WTC11 (cell line): ENCODE results near the gene ECE1. TPM values are rescaled to one million over a fixed set of nuclear protein-coding genes. Genes with fewer than 3 reads are reported as not detected.
A peak's percentile ranks its signal among the peaks of the same experiment; 100 is the strongest.

Source experiments
- ATAC-seq: fragments of 200-7000 bp; cut with Tn5 transposase; 2 replicates; pipeline ENCODE4 v1.10.0; 2021; ENCODE audit warnings: mild to moderate bottlenecking, moderate library complexity
- CTCF ChIA-PET: fragments of 300-600 bp; sonication (Branson Sonifier 250); formaldehyde crosslinking; loops from one replicate; lab custom pipeline; 2021; ENCODE audit warnings: antibody characterized with exemption; lab: Charles Lee
- POLR2A ChIA-PET: fragments of 350-600 bp; sonication (Branson Sonifier 250); formaldehyde crosslinking; loops from one replicate; lab custom pipeline; 2021; ENCODE audit warnings: antibody characterized with exemption; lab: Charles Lee
- DNase-seq: peaks from one replicate; pipeline ENCODE4 v3.0.0; 2021; ENCODE audit warnings: low spot score
- H3K27ac Mint-ChIP-seq: 2 replicates; pipeline ENCODE4 v1.8.0; 2021; ENCODE audit warnings: mixed read lengths
- H3K27me3 Mint-ChIP-seq: 2 replicates; pipeline ENCODE4 v1.8.0; 2021; ENCODE audit warnings: low read depth, mild to moderate bottlenecking, moderate library complexity, mixed read lengths
- H3K36me3 Mint-ChIP-seq: 2 replicates; pipeline ENCODE4 v1.8.0; 2021; ENCODE audit warnings: mixed read lengths
- H3K4me1 Mint-ChIP-seq: 2 replicates; pipeline ENCODE4 v1.8.0; 2022; ENCODE audit warnings: mixed read lengths
- H3K4me3 Mint-ChIP-seq: 2 replicates; pipeline ENCODE4 v1.8.0; 2021; ENCODE audit warnings: mild to moderate bottlenecking, moderate library complexity, mixed read lengths
- H3K9me3 Mint-ChIP-seq: 2 replicates; pipeline ENCODE4 v1.8.0; 2021; ENCODE audit warnings: mixed read lengths
- EMX1 ChIP-seq: fragments of 250-450 bp; sonication (Bioruptor Pico); IDR thresholded peaks from 2 replicates; pipeline ENCODE4 v1.8.0; 2021; ENCODE audit warnings: mild to moderate bottlenecking
- ETV6 ChIP-seq: sonication (generic); formaldehyde crosslinking; IDR thresholded peaks from 2 replicates; pipeline ENCODE4 v1.8.1; 2022; ENCODE audit warnings: mild to moderate bottlenecking, missing genetic modification reagents
- GABPB1 ChIP-seq: sonication (generic); formaldehyde crosslinking; IDR thresholded peaks from 2 replicates; pipeline ENCODE4 v1.8.1; 2023; ENCODE audit warnings: mild to moderate bottlenecking, missing genetic modification reagents
- JUN ChIP-seq: sonication (generic); formaldehyde crosslinking; IDR thresholded peaks from 2 replicates; pipeline ENCODE4 v1.8.0; 2023; ENCODE audit warnings: mild to moderate bottlenecking, missing genetic modification reagents
- KAT7 ChIP-seq: sonication (generic); formaldehyde crosslinking; IDR thresholded peaks from 2 replicates; pipeline ENCODE4 v1.8.1; 2023; ENCODE audit warnings: missing genetic modification reagents, mild to moderate bottlenecking, borderline replicate concordance
- NR2C2 ChIP-seq: sonication (generic); formaldehyde crosslinking; IDR thresholded peaks from 2 replicates; pipeline ENCODE4 v1.8.0; 2022; ENCODE audit warnings: mild to moderate bottlenecking, missing genetic modification reagents
- NR3C1 ChIP-seq: sonication (generic); formaldehyde crosslinking; conservative IDR thresholded peaks from 2 replicates; pipeline ENCODE4 v1.8.1; 2023; ENCODE audit warnings: low read depth, mild to moderate bottlenecking, missing genetic modification reagents
- RORB ChIP-seq: fragments of 250-450 bp; sonication (Bioruptor Pico); IDR thresholded peaks from 2 replicates; pipeline ENCODE4 v1.9.0; 2021; ENCODE audit warnings: mild to moderate bottlenecking
- SOX15 ChIP-seq: fragments of 250-450 bp; sonication (Bioruptor Pico); IDR thresholded peaks from 2 replicates; pipeline ENCODE4 v1.9.0; 2021; ENCODE audit warnings: mild to moderate bottlenecking
- TEAD1 ChIP-seq: sonication (generic); formaldehyde crosslinking; IDR thresholded peaks from 2 replicates; pipeline ENCODE4 v1.8.0; 2022; ENCODE audit warnings: mild to moderate bottlenecking, missing genetic modification reagents
- ZBTB21 ChIP-seq: sonication (generic); formaldehyde crosslinking; IDR thresholded peaks from 2 replicates; pipeline ENCODE4 v1.8.1; 2023; ENCODE audit warnings: mild to moderate bottlenecking, missing genetic modification reagents, borderline replicate concordance
- total RNA-seq: library from RNA; stranded (reverse); gene quantifications from 3 replicates; pipeline ENCODE4 v1.2.3, GENCODE V29; 2021
- TF ChIP-seq, protein P1 (sequence below): sonication (generic); formaldehyde crosslinking; IDR thresholded peaks from 2 replicates; pipeline ENCODE4 v1.8.0; 2022; ENCODE audit warnings: mild to moderate bottlenecking, missing genetic modification reagents
- TF ChIP-seq, protein P2 (sequence below): sonication (generic); formaldehyde crosslinking; IDR thresholded peaks from 2 replicates; pipeline ENCODE4 v1.8.1; 2022; ENCODE audit warnings: low read depth, mild to moderate bottlenecking, moderate library complexity, missing genetic modification reagents, borderline replicate concordance
- TF ChIP-seq, protein P3 (sequence below): sonication (generic); formaldehyde crosslinking; IDR thresholded peaks from 2 replicates; pipeline ENCODE4 v1.8.1; 2022; ENCODE audit warnings: mild to moderate bottlenecking, moderate library complexity, missing genetic modification reagents
- TF ChIP-seq, protein P4 (sequence below): sonication (generic); formaldehyde crosslinking; IDR thresholded peaks from 2 replicates; pipeline ENCODE4 v1.8.0; 2023; ENCODE audit warnings: missing genetic modification reagents, mild to moderate bottlenecking, borderline replicate concordance
- TF ChIP-seq, protein P5 (sequence below): sonication (generic); formaldehyde crosslinking; IDR thresholded peaks from 2 replicates; pipeline ENCODE4 v1.8.0; 2022; ENCODE audit warnings: mild to moderate bottlenecking, missing genetic modification reagents
- TF ChIP-seq, protein P6 (sequence below): fragments of 250-450 bp; sonication (Bioruptor Pico); IDR thresholded peaks from 2 replicates; pipeline ENCODE4 v1.8.0; 2021; ENCODE audit warnings: mild to moderate bottlenecking

Gene ECE1
- total RNA-seq, 1 experiment from 2014 or later: 45.0 TPM

DNA sequence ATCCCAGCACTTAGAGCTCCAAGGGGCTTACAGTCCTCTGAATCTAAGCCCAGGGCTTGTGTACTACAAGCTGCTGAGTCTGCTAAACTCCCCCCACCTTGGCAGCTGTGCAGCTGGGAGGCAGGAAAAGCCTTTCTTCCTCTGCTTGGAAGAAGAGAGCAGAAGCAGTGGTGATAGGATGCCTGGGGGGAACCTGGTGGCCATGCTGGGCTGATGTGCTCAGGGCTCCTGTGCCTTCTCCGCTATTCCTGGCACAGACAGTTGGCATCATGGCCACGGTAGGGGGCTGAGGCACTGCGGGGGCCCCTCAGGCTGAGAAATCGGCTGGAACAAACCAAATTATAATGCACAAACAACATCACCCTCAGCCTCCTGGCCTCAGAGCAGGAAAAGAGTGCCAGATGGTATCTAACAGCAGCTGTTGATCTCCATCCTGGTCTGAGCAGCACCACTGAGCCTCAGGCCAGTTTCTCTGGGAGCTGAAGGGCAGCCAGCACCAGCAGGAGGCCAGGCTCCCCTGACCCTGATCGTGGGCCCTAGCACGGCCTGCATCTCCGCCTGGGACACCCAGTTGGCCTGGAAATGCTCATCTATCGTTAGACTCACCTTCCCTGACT, 35.8 kb downstream of the ECE1 start (continued):
- no peak for TF ChIP-seq EMX1 (CRISPR knock-in tag)
- no peak for TF ChIP-seq TEAD1 (CRISPR knock-in tag)
- TF ChIP-seq KAT7 (CRISPR knock-in tag): no peak
- no peak for TF ChIP-seq RORB (CRISPR knock-in tag)
- no peak for TF ChIP-seq SOX15 (CRISPR knock-in tag)
- TF ChIP-seq, protein P1, sequence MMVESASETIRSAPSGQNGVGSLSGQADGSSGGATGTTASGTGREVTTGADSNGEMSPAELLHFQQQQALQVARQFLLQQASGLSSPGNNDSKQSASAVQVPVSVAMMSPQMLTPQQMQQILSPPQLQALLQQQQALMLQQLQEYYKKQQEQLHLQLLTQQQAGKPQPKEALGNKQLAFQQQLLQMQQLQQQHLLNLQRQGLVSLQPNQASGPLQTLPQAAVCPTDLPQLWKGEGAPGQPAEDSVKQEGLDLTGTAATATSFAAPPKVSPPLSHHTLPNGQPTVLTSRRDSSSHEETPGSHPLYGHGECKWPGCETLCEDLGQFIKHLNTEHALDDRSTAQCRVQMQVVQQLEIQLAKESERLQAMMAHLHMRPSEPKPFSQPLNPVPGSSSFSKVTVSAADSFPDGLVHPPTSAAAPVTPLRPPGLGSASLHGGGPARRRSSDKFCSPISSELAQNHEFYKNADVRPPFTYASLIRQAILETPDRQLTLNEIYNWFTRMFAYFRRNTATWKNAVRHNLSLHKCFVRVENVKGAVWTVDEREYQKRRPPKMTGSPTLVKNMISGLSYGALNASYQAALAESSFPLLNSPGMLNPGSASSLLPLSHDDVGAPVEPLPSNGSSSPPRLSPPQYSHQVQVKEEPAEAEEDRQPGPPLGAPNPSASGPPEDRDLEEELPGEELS: no peak

DNA sequence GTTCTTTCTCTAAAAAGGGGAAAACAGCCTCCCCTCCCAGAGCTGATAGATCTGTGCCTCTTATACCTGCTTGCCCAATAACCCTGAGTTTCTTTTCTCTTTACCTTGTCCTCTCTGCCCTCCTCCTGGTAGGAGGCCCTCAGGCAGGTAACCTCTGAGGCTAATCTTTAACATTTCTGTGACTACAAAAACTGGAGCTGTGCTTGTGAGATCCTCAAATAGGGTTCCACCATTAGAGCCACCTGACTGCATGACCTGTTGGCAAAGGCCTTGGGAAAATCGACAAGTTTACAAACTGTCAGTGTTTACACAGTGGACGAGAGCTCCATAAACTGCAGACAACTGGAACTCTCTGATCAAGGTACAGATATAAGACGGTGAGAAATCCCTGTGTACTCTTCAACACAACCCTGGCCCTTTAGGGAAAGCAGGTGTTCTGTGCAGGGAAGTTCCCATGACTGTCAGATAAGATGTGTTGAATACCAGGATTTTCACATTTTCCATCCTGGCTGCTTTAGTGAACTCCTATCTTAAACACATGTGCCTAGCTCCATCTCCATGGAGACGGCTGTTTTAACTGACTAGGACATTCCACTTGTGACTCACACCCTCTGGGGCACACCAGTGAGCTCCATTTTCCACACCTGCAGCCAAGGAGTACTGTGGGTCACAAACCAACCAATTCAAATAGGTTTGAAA, 38.3 kb downstream of the ECE1 start:
- Mint-ChIP-seq H3K4me3 (no peak overlapping the region), H3K36me3 (0 out of 2 replicates have a peak, but pooled peaks cover 2% of the 10 kb centered on the region), H3K27me3 (no peaks in the 10 kb centered on the region), H3K27ac (no peak overlapping the region; the same call in 1 of the 2 replicates)
- no peak for ATAC-seq
- POLR2A ChIA-PET: no interaction called here
- DNase-seq: no peak
- TF ChIP-seq NR3C1 (no peak), JUN (CRISPR knock-in tag) (no peak), GABPB1 (CRISPR knock-in tag) (0 out of 2 replicates have a peak, but pooled peaks have one; percentile 12)
- TF ChIP-seq, protein P2, sequence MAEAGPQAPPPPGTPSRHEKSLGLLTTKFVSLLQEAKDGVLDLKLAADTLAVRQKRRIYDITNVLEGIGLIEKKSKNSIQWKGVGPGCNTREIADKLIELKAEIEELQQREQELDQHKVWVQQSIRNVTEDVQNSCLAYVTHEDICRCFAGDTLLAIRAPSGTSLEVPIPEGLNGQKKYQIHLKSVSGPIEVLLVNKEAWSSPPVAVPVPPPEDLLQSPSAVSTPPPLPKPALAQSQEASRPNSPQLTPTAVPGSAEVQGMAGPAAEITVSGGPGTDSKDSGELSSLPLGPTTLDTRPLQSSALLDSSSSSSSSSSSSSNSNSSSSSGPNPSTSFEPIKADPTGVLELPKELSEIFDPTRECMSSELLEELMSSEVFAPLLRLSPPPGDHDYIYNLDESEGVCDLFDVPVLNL (CRISPR knock-in tag): no peak
- TF ChIP-seq, all 79 proteins: peak for 1
- Mint-ChIP-seq H3K9me3 (no peaks in the 10 kb centered on the region), H3K4me1 (no peaks in the 10 kb centered on the region)
- CTCF ChIA-PET: interaction anchor here (0.9 to 11.4 kb wide), 8 partner anchors 10 to 116 kb away, joined by 3 to 255 read pairs (median 3); no protein-coding TSS in a partner anchor

DNA sequence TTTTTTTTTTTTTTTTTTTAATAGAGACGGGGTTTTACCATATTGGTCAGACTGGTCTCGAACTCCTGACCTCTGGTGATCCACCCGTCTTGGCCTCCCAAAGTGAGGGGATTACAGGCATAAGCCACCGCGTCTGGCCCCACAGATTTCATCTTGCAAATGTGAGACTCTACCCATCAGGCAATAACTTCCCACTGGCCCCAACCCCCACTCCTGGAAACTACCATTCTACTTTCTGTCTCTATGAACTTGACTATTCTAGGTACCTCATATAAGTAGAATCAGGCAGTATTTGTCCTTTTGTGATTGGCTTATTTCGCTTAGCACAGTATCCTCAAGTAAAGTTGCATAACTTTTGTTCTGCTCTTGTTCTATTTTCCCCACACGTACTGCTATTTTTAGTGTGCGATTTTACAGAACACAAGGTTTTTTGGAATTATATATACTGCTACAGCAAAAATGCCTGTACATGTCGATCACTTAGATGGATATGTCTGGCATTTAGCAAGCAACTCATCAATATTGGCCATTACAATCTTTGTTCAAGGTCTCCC, 40.2 kb downstream of the ECE1 start:
- Mint-ChIP-seq H3K27ac (no peak overlapping the region), H3K36me3 (peaks cover 8% of the 10 kb centered on the region), H3K9me3 (peaks cover 4% of the 10 kb centered on the region), H3K4me1 (no peaks in the 10 kb centered on the region), H3K27me3 (no peaks in the 10 kb centered on the region), H3K4me3 (no peak overlapping the region)
- POLR2A ChIA-PET: interaction anchor here (0.6 kb wide), 1 partner anchor 288 kb away, joined by 3 read pairs; no protein-coding TSS in a partner anchor
- DNase-seq: no peak
- no peak for ATAC-seq
- CTCF ChIA-PET: interaction anchor here (1.1 to 6.5 kb wide), 3 partner anchors 20 to 118 kb away, joined by 5 to 255 read pairs (median 14); no protein-coding TSS in a partner anchor
- TF ChIP-seq NR2C2 (CRISPR knock-in tag) (no peak), ZBTB21 (CRISPR knock-in tag) (no peak), GABPB1 (CRISPR knock-in tag) (no peak), ETV6 (CRISPR knock-in tag) (no peak)
- TF ChIP-seq, protein P3, sequence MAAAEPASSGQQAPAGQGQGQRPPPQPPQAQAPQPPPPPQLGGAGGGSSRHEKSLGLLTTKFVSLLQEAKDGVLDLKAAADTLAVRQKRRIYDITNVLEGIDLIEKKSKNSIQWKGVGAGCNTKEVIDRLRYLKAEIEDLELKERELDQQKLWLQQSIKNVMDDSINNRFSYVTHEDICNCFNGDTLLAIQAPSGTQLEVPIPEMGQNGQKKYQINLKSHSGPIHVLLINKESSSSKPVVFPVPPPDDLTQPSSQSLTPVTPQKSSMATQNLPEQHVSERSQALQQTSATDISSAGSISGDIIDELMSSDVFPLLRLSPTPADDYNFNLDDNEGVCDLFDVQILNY: no peak
- TF ChIP-seq, protein P4, sequence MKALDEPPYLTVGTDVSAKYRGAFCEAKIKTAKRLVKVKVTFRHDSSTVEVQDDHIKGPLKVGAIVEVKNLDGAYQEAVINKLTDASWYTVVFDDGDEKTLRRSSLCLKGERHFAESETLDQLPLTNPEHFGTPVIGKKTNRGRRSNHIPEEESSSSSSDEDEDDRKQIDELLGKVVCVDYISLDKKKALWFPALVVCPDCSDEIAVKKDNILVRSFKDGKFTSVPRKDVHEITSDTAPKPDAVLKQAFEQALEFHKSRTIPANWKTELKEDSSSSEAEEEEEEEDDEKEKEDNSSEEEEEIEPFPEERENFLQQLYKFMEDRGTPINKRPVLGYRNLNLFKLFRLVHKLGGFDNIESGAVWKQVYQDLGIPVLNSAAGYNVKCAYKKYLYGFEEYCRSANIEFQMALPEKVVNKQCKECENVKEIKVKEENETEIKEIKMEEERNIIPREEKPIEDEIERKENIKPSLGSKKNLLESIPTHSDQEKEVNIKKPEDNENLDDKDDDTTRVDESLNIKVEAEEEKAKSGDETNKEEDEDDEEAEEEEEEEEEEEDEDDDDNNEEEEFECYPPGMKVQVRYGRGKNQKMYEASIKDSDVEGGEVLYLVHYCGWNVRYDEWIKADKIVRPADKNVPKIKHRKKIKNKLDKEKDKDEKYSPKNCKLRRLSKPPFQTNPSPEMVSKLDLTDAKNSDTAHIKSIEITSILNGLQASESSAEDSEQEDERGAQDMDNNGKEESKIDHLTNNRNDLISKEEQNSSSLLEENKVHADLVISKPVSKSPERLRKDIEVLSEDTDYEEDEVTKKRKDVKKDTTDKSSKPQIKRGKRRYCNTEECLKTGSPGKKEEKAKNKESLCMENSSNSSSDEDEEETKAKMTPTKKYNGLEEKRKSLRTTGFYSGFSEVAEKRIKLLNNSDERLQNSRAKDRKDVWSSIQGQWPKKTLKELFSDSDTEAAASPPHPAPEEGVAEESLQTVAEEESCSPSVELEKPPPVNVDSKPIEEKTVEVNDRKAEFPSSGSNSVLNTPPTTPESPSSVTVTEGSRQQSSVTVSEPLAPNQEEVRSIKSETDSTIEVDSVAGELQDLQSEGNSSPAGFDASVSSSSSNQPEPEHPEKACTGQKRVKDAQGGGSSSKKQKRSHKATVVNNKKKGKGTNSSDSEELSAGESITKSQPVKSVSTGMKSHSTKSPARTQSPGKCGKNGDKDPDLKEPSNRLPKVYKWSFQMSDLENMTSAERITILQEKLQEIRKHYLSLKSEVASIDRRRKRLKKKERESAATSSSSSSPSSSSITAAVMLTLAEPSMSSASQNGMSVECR: no peak
- TF ChIP-seq, protein P5, sequence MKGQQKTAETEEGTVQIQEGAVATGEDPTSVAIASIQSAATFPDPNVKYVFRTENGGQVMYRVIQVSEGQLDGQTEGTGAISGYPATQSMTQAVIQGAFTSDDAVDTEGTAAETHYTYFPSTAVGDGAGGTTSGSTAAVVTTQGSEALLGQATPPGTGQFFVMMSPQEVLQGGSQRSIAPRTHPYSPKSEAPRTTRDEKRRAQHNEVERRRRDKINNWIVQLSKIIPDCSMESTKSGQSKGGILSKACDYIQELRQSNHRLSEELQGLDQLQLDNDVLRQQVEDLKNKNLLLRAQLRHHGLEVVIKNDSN (CRISPR knock-in tag): no peak
- TF ChIP-seq, protein P6, sequence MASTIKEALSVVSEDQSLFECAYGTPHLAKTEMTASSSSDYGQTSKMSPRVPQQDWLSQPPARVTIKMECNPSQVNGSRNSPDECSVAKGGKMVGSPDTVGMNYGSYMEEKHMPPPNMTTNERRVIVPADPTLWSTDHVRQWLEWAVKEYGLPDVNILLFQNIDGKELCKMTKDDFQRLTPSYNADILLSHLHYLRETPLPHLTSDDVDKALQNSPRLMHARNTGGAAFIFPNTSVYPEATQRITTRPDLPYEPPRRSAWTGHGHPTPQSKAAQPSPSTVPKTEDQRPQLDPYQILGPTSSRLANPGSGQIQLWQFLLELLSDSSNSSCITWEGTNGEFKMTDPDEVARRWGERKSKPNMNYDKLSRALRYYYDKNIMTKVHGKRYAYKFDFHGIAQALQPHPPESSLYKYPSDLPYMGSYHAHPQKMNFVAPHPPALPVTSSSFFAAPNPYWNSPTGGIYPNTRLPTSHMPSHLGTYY: no peak
- TF ChIP-seq, all 79 proteins: peak for 0
